ENCODE results near the gene CYB5RL. TPM values are rescaled to one million over a fixed set of nuclear protein-coding genes. Genes with fewer than 3 reads are reported as not detected.

CYB5RL gene
- total RNA-seq, 4 donors from 2014 or later: 3.7 to 6.2 (median 5.2) TPM

DNA sequence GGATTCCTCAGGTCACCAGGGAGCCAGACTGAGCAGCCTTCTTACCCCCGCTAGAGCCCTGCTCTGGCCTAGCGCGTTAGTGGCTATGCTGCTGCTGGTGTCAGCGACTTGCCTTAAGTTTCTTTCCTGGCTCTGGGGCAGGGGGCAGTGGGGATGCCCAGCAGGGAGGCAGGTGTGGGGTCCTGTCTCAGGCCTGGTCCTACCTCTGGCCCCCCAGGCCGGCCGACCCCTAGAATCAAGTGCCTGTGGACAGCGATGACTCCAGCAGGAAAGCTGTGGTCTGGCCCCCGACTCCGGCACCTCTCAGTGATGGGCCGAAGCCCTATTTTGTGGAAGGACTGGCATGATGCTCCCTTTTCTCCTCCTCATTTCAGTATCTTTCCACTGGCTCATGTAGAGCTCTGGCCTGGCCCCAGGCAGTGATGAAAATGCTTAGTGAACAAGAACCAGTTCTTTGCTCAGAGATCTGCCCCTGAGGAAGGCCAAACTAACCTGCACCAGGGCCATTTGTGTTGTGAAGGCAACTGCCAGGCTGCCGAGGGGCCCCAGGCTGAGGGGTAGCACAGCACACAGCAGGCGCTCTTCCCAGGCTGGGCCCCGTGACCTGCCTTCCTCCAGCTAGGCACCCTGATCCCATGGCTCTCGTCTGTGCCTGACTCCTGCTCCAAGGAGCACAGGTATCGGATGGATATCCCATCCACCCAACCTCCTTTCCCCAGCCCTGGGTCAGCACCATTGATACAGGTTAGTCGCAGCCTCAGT is 23.8 kb upstream of the CYB5RL start:
- intact Hi-C loops (cut with DNase I): no loop called here
- DNase-seq: no peak
- Histone ChIP-seq H3K27ac (no peak overlapping the region), H3K36me3 (peaks cover 1 to 2% of the 10 kb centered on the region in 2 donors), H3K27me3 (no peaks in the 10 kb centered on the region), H3K9me3 (no peaks in the 10 kb centered on the region), H3K4me3 (replicated peaks in 1 of 3) (no peak overlapping the region), H3K4me1 (peaks cover 30 to 37% of the 10 kb centered on the region in 2 donors)
- TF ChIP-seq, protein P1, sequence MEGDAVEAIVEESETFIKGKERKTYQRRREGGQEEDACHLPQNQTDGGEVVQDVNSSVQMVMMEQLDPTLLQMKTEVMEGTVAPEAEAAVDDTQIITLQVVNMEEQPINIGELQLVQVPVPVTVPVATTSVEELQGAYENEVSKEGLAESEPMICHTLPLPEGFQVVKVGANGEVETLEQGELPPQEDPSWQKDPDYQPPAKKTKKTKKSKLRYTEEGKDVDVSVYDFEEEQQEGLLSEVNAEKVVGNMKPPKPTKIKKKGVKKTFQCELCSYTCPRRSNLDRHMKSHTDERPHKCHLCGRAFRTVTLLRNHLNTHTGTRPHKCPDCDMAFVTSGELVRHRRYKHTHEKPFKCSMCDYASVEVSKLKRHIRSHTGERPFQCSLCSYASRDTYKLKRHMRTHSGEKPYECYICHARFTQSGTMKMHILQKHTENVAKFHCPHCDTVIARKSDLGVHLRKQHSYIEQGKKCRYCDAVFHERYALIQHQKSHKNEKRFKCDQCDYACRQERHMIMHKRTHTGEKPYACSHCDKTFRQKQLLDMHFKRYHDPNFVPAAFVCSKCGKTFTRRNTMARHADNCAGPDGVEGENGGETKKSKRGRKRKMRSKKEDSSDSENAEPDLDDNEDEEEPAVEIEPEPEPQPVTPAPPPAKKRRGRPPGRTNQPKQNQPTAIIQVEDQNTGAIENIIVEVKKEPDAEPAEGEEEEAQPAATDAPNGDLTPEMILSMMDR (IDR thresholded peaks at IDR 0.05): no peak
- no peak for TF ChIP-seq POLR2A (IDR thresholded peaks at IDR 0.05)
- 92 to 94% methylated on average over 10 to 13 of the region's 16 CpGs for WGBS, 2 donors

DNA sequence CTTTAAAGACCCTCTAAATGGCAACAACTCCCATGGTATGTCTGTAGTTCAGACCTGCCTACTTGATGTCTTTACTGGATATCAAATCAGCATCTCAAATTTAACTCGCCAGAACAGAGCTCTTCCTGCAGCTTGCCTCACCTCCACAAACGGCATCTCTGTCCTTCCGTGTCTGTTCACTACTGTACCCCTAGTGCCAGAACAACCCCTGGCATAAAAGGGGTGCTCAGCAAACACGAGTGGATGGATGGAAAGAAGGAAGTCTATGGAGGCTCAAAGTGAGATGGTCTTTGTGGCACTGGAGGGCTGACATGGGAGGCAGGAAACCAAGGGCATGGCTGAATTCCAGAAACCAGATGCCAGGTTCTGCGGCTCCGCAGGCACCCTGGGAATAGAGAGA is 22.9 kb upstream of the CYB5RL start:
- H3K36me3 ChIP-seq: peaks cover 10 to 11% of the 10 kb centered on the region in 2 donors
- intact Hi-C loops (cut with DNase I): no loop called here
- WGBS, 2 donors: 83 to 85% methylated on average over 6 of the region's 6 CpGs
- no peaks in the 10 kb centered on the region for H3K27me3 ChIP-seq
- no peak for TF ChIP-seq POLR2A (IDR thresholded peaks at IDR 0.05)
- TF ChIP-seq, protein P1 (IDR thresholded peaks at IDR 0.05): no peak
- no peak for DNase-seq
- peaks cover 22 to 28% of the 10 kb centered on the region in 2 donors for H3K4me1 ChIP-seq
- H3K9me3 ChIP-seq: no peaks in the 10 kb centered on the region
- H3K27ac ChIP-seq: no peak overlapping the region
- no peak overlapping the region for H3K4me3 ChIP-seq (replicated peaks in 1 of 3)

DNA sequence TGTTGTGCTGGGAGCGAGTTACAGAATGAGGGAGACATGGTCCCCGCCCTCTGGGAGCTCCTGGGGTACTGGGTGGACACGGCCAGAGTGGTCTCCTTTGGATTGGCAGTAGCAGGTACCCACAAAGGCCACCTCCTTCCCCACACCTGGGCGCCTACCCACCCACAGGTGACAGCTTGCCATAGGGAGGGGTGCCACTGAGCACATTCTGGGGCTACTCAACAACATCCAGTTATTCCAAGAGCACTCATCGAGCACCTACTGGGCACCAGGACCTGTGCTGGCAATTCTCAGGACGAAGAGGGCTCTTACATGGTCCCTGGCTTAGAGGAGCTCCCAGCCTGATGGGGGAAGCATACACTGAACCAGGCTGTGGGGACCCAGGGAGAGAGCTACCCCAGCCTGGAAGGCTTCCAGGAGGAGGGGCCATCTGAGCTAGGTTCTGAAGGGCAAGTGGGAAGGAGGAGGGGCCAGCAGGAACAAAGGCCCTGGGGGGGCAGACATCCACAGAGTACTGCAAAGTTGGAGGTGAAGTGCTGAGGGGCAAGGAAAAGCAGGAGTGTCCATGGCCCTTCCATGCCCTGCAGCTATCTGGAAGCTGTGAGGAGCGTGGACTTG is 22.1 kb upstream of the CYB5RL start:
- Histone ChIP-seq H3K4me3 (replicated peaks in 1 of 3) (no peak overlapping the region), H3K27me3 (no peaks in the 10 kb centered on the region), H3K27ac (no peak overlapping the region), H3K4me1 (peaks cover 14 to 21% of the 10 kb centered on the region in 2 donors), H3K36me3 (peaks cover 17 to 18% of the 10 kb centered on the region in 2 donors), H3K9me3 (no peaks in the 10 kb centered on the region)
- intact Hi-C loops (cut with DNase I): no loop called here
- WGBS, 2 donors: 88 to 100% methylated on average over 2 to 7 of the region's 7 CpGs
- peak in 1 of 2 donors; percentile 20 for DNase-seq
- TF ChIP-seq, protein P1 (IDR thresholded peaks at IDR 0.05): no peak
- no peak for TF ChIP-seq POLR2A (IDR thresholded peaks at IDR 0.05)

DNA sequence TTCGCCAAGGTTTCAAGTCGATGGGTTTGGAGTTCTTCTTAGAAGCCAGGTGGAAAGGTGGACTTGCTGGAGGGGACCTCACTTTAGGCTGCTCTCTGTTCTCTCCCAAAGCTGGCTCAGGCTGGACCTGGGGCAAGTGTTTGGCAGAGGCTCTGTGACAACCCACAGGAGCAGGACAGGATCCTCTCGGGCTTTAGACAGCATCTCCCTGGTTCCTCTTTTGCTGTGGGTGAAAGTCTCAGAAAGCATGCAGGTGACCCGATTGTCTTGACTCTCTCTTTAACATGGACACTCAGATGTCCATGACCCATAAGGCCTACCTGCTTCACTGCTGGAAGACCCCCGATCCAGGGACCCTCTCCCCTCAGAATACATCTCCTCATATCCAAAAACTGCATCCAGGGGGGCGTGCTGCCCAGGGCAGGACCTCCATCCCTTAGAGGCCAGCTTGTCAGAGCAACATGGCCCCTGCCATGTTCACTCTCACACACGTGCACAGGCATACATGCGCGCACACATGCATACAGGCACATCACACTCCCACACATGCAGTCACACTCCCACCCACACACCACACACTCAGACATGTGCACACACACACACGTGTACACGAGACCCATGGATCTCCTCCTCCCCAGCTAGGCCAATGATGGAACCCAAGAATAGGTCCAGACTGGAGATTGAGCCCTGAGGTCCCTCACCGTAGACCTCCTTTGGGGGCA is 21.4 kb upstream of the CYB5RL start:
- H3K27me3 ChIP-seq: no peaks in the 10 kb centered on the region
- intact Hi-C loops (cut with DNase I): no loop called here

More for the DNA sequence above, 21.4 kb upstream of the CYB5RL start:
- H3K9me3 ChIP-seq: no peaks in the 10 kb centered on the region
- peaks cover 24 to 25% of the 10 kb centered on the region in 2 donors for H3K36me3 ChIP-seq
- 91 to 94% methylated on average over 11 to 12 of the region's 12 CpGs for WGBS, 2 donors
- no peak for DNase-seq
- no peak for TF ChIP-seq POLR2A (IDR thresholded peaks at IDR 0.05)
- TF ChIP-seq, protein P1 (IDR thresholded peaks at IDR 0.05): no peak
- no peak overlapping the region for H3K27ac ChIP-seq
- no peak overlapping the region for H3K4me3 ChIP-seq (replicated peaks in 1 of 3)
- peaks cover 14 to 20% of the 10 kb centered on the region in 2 donors for H3K4me1 ChIP-seq

All from thyroid gland (tissue), 4 donors.